ENCODE measurements around the gene MAD1L1. TPM values are rescaled to one million over a fixed set of nuclear protein-coding genes. Genes with fewer than 3 reads are reported as not detected.
"Not testable (repeated sequence)": the region's sequence is repeated elsewhere in the genome, so short reads cannot be mapped to it uniquely, and the experiment has no call there.

Gene MAD1L1
- polyA plus RNA-seq, 4 donors, result 22.6 to 26.9 (median 24.6) TPM

DNA sequence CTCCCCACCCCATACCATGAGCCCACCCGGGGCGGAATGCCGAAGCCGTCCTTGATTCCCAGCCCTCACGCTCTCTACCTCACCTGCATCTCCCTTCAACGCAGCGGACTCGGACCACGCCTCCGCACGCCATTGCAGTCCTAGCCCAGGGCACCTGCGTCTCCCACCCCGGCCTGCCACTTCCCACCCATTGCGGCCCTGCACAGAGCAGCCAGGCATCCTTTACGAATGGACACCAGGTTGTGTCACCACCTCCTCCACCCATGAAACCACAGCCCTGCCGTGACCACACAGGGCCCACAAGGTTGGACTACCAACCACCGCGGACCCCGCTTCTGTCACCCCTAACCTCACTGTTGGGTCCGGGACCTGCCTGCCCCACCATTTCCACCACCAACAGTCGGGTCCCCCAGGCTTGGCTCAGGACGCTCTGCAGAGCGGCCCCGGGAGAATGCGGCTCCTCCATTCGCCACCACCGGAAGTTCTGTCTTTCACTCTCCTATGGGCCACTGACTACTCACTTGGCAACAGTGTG, 232.5 kb downstream of the MAD1L1 start:
- DNase-seq (ENCODE audit: low read depth in 4 of 4, low spot score in 3 of 4), result no peak

DNA sequence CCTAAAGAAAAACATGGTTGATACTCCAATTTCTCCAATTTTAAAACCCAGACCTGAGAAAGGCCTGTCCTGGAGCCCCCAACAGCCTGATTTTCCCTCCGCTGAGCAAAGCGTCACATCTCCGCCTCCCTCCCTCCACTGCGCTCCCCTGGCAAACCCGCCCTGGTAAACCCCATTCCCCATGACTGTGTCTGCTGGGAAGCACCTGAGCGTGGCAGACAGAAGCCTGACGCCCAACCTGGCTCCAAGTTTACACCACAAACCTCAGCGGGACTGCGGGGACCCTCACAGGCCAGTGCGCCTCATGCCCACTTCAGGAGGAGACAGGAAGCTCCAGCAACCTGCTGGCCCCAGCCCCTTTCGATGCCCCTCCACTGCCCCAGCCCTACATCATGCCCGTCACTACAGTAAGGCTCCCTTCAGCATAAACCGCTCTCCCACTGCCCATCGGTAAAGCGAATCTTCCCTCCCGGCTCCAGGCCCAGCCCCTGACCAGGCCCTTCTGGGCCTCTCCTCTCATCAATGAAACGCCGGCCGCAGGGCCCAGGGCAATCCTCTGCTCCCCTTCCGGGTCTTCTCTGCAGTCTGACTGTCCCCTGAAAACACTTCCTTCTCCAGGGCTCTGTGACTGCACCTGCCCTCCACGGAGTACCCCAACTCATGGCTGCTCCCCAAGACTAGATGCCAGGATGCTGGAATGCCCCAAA, 233.3 kb downstream of the MAD1L1 start:
- DNase-seq (ENCODE audit: low read depth in 4 of 4, low spot score in 3 of 4), result no peak

DNA sequence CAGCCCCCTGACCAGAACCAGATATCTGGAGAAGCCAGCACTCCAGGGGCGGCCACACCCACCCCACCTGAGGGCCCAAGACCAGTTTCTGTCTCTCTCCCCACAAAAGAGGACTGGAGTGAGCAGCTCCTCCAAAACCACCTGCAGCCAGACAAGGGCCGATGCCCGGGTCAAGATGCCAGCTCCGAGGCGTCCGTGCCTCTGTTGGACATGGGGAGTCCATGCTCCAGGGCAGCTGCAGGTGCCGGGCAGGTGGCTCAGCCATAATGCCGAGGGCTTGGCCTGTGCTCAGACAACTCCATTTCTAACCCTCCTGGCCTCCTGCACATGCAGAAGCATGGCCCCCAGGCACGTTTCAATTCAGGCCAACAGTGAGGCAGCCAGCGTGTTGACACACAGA, 234.6 kb downstream of the MAD1L1 start:
- no peak for DNase-seq (ENCODE audit: low read depth in 4 of 4, low spot score in 3 of 4)

DNA sequence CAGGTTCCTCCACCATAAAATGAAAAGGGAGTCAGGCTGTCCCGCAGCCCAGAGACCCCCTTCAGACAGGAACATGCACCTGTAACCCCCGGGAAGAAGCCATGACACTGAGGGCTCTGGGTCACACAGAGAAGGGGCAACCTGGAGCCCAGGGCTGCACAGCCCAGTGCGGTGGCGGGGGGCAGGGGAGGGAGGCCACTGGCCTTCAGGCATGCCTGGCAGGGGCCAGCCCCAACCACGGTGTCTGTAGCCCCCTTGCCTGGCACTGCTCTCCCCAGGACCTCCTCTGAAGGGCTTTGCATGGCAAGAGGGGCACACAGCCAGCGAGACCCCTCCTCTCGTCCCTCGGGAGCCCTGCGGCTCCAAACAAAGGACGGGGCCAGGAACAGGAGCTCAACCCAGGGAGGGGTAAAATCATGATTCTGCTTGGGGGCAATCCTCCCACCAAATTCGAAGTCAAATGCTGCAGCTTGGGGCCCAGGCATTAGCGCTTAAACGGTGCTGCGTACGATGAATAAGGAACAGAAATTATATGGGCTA, 235.1 kb downstream of the MAD1L1 start:
- DNase-seq (ENCODE audit: low read depth in 4 of 4, low spot score in 3 of 4), result no peak

DNA sequence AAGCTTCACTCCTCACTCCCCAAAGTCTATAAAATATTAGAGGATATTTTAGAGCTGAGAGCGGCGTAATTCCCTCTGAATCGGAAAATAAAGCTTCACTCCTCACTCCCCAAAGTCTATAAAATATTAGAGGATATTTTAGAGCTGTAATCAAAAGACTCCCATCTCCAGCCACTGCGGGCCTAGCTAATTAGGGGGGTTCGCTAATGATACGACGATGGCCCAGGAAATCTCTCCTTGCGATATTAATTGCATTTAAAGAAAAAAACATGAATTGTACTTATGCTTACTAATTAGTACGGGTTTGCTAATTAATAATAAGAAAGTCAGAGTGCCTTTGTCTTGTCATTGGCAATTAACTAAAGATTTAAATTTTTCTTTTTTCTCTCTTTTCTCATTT, 235.9 kb downstream of the MAD1L1 start:
- DNase-seq (ENCODE audit: low read depth in 4 of 4, low spot score in 3 of 4), result no peak

DNA sequence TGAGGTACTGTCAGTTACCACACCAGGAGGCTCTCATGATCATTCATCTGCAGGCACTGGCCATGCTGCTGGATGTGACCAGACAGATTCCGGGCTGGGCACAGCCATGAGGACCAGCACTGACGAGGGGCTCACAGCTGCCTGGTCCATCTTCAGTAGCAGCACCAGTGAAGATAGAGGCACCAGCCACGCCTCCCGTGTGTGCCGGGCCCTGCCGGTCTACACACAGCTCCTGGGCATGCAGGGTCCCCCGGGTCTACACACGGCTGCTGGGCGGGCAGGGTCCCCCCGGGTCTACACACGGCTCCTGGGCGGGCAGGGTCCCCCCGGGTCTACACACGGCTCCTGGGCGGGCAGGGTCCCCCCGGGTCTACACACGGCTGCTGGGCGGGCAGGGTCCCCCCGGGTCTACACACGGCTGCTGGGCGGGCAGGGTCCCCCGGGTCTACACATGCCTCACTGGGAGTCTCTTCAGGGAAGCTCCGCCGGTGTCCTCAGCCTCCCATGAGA, 236.8 kb downstream of the MAD1L1 start:
- DNase-seq (ENCODE audit: low read depth in 4 of 4, low spot score in 3 of 4), result not testable (repeated sequence)

DNA sequence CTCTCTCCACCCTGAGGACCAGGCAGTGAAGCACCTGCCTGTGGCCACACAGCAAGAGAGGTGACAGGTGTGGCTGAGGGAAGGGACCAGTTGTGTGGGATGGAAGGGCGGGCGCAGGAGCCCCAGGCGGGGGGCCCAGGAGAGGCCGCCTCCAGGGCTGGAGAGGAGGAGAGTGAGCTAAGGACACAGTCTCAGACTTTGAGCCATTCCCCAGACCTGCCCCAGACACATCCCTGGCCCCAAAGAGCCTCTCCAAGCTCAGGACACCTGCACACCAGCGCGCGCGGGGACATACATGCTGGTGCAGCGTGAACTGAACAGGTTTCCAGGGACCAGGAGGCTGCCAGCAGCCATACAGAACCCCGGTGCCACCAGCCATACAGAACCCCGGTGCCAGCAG, 237.3 kb downstream of the MAD1L1 start:
- no peak for DNase-seq (ENCODE audit: low read depth in 4 of 4, low spot score in 3 of 4)

DNA sequence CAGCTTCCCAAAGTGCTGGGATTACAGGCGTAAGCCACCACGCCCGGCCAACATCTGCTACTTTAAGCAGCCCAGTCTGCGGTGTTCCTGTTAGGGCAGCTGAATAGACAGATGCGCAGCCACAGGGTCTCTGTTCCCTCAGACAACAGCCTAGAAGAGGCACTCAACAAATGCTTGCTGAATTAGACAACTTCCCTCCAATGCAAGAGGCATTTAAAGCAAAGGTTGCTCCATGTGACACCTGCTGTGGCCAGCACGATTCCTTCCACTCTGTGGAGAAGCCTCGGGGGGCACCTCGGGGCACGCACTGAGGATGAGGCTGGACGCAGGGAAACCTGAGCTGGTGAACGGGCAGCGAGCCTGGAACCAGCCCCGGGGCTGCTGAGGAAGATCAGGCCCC, 237.8 kb downstream of the MAD1L1 start:
- DNase-seq (ENCODE audit: low read depth in 4 of 4, low spot score in 3 of 4), result no peak

DNA sequence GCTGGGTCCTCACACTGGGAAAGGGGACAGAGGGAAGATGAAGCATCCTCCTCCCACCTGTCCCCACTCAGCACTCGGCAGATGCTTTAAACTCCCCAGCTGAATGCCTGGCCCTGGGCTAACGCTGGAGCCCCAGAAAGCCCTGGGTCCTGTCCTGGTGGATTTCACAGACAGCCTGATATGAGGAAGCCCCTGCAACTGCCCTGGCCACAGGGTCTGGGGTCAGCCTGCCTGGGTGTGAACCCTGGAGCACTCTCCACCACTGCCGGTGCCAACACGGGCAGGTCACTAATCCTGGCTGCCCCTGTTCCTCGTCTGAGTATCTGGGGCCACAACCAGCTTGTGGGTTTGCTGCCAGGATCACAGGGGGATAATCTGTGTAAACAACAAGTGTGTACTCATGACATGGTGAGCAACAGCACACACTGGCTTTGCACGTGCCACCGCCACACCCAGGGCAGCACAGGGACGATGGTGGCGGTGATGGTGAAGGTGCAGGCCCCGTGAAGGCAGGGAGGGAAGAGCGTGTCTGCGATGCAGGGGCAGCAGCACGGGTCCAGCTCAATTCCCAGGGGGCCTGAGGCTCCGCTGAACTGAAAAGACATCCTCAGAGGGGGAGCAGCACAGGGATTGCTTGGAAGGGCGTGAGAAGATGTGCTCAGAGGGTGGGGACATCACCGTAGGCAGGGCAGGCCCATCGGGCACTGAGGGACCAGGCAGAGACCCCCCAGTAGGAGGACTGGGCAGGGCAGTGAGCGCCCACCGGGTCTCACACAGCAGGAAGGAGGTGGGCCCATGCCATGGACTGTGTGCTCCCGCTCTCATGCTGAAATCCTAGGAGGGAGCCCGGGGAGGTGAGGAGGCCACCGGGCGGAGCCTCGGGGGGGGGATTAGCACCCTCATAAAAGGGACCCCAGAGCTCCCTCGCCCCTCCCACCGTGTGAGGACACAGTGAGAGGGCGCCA, 238.7 kb downstream of the MAD1L1 start:
- DNase-seq (ENCODE audit: low read depth in 4 of 4, low spot score in 3 of 4), result no peak

DNA sequence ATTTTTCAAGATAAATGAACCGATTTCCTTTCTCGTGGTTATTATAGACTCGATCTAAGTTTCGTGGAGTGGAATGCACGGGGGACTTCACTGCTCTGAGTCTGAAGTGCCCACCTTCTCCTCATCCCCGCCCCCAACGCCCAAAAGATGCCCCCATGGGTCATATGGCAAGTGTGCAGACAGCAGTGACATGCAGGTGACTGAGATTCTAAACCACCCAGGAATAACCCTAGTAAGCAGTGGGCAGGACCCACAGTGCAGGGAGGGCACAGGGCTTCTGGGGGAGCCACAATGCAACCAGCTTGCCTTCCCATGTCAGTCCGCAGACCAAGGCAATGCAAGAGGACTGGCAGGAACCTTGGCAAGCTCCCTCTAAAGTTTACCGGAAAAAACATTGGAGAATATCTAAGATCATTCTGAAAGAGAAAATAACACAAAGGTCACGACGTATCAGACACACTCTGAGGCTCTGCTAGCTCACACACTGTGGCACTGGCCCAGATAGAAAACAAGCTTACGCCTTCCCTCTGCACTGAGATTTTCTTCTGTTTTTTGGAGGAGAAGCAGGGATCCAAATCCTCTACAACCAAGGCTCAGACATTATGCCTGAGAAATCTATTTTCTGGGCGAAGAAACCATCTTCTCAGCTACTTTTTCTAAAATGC, 239.6 kb downstream of the MAD1L1 start:
- DNase-seq (ENCODE audit: low read depth in 4 of 4, low spot score in 3 of 4), result no peak

DNA sequence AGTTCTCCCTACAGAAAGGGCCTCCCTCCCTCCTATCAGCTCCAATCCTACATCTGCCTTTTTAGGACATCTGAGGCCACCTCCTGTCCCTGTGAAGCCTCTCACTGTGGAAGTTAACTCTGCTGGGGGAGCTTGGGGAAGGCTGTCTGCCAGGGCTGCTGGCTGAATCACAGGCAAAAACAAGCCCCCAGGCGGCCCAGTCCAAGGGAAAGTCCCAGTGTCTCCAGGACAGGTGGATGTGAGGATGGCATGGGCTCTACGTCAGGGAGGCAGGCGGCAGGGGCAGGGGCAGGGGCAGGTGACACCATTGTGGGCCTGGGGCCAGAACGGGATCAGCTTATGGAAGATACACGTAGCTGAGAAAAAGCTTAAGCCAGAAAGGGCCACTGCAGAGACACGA, 240.2 kb downstream of the MAD1L1 start:
- DNase-seq (ENCODE audit: low read depth in 4 of 4, low spot score in 3 of 4), result no peak

DNA sequence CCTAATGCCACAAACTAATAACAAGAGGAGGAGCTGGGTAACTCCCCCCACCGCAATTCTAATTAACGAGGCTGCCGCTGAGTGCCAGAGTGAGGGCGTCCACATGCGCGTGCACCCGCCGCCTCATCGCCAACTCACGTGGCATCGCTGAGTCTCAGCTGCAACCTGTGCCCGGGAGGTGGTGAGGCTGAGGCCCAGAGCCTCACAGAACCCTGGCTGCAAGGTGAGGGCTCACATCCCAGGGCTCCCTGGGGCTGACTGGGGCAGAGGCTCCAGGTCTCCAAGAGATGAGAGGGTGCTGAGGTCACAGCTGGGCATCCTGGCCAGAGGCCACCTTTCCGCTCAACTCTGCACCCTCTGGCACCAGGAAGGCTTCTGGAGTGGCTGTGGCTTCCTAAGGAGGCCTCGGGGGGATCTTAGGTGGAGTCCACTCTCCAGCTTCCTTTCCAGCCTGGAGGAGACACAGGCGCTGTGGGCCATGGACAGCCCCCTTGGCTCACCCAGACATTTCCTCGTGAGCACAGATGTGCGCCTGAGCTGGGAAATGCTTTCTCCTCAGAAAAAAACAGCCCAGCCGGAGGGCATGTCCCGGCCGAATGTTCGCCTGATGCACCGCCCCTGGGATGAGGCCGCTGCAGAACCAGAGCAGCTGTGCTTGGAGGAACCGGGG, 242.6 kb downstream of the MAD1L1 start:
- no peak for DNase-seq (ENCODE audit: low read depth in 4 of 4, low spot score in 3 of 4)

DNA sequence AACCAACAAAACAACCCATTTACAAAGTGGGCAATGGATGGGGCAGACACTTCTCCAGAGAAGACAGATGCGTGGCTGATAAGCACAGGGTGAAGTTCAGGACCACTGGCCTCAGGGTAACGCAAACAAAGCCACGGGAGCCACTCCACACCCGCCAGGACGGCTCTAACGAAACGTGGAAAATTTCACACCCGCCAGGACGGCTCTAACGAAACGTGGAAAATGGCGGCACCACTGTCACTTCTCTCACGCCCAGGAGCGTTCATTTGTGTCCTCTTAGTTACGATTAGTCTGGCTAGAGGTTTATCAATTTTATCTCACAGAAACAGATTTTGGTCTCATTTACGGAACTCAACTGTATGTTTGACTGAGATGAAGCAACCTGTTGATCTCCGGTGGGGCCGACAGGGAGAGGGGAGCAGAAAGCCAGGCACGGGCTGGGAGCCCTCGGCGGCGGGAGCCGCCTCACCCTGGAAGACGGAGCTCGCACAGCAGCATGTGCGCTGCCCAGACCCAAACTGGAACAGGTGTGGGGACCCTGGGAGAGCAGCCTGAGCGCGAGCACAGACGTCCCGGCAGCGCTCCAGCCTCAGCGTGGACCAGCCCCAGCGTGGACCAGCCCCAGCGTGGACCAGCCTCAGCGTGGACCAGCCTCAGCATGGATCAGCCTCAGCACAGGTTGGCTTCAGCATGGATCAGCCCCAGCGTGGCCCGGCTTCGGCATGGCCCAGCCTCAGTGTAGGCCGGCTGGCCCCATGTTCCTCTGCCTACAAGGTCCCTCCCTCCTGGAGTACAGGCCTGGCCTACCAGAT, 243.5 kb downstream of the MAD1L1 start:
- no peak for DNase-seq (ENCODE audit: low read depth in 4 of 4, low spot score in 3 of 4)

DNA sequence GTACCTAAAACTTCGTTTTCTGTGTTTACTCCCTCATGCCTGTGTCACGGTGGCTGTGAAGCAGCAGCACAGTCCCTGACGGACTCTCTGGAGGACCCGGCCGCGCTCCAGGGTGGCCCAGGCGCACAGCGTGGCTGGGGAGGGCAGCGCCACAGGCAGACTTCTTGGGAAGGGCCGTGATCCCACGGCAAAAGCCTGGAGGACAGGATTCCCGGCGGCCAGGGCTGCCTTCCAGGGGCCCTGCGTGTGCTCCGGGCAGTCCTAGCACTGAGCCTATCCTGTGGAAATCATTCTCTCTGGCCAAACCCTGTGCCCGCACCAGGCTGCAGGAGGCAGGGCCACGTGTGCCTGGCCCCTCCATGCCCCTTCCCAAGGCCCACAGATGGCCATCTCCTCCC, 244.2 kb downstream of the MAD1L1 start:
- no peak for DNase-seq (ENCODE audit: low read depth in 4 of 4, low spot score in 3 of 4)

DNA sequence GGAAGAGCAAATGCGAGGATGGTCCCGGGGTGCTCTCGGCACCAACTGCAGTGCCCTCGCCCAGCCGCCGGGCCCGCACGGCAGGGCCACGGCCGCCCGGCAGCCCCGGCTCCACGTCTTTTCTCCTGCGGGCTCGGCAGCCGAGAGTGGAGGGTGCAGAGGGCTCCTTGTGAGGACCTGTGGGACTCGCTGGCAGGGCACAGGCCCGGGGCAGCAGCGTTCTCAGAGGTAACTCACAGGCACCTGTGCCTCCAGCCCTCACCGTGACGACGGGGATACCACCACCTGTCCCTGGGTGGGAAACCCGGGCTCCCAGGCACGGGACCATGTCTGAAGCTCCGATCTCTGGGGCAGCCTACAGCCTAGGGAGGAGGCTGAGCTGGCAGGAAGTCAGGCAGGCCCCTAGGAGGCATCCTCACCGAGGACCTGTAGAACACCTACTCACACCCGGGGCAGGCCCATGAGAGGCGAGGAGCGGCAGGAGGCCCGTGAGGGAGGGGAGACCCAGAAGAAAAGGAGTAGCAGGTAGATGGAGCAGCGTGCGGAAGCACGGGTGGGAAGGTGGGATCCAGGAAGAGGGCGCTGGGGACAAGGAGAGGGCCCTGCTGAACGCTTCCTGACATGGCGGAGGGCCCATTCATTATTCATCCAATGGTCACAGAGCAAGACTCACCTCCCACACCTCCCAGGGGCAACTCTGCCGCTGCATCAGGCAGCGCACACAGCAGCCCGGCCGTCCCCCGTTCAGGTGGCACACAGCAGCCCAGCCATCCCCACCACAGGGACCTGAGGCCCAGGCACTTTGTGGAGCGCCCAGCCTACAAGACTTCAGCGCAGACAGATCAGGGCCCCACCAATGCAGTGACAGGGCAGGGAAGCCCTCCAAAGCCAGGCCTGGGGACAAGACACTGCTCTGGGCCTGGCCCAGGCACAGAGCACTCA, 244.9 kb downstream of the MAD1L1 start:
- no peak for DNase-seq (ENCODE audit: low read depth in 4 of 4, low spot score in 3 of 4)

DNA sequence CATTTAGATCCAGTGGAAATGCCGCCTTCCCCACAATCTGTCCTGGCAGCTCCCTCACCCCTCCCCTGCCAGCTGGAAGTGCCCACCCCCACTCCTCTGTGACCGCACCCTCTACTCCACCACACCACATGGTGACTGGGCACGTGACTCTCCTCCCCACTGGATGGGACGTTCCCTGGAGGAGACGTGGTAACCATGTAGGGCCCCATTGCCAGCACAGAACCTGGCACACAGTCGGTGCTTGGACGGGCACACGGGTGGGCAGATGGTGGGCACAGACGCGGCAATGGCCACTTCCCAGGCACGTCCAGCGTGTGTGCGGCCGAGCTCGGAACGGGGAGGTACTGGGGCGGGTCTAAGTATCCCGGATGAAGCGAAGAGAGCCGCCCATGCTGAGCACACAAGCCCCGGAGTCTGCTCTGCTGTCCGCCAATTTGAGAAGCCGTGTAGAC, 245.6 kb downstream of the MAD1L1 start:
- DNase-seq (ENCODE audit: low read depth in 4 of 4, low spot score in 3 of 4), result no peak

DNA sequence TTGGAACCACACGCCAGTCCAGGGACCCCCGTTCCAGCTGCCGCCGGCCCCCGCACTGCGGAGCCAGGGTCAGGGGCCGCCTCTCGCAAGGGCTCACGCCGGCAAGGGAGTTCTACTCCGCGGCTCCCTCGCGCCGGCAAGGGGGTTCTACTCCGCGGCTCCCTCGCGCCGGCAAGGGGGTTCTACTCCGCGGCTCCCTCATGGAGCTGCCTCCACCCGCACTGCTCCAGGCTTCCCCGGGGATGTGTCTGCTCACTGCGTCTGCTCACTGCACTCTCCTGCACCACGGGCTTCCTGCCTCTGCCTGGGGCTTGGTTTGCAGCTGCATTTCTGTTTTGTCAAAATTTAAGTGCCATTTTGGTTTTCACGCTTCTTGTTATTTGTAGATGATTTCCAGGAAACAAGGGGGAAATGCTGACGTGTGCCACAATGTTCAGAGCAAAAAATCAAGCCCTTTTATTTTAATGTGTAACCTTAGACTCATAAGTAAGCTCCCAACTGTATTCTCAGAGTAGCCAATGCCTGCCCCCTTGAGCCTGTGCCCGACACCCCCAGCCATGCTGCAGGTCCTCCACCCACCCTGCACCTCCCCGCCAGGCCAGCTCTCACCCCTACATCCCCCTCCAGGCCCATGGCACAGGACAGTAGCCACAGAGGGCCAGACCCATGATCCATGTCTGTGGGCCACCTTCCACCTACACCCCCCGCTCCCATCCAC, 246.2 kb downstream of the MAD1L1 start:
- no peak for DNase-seq (ENCODE audit: low read depth in 4 of 4, low spot score in 3 of 4)
